ENCODE results near the gene CLSTN1. TPM values are rescaled to one million over a fixed set of nuclear protein-coding genes. Genes with fewer than 3 reads are reported as not detected.

CLSTN1 gene
- total RNA-seq, 1 experiment from 2014 or later = 100 TPM

- Histone ChIP-seq H3K23ac (ENCODE audit: insufficient read length, low read depth, low read length) (no peak overlapping the region), H3K27me3 (ENCODE audit: insufficient read depth, low read length) (no peaks in the 10 kb centered on the region), H3K9ac (ENCODE audit: extremely low read depth, insufficient read length, low read length) (no peak overlapping the region), H3K18ac (ENCODE audit: insufficient read length, low read depth, low read length) (no peak overlapping the region), H3K79me1 (ENCODE audit: insufficient read depth, low read depth, low read length, poor library complexity, severe bottlenecking) (no peaks in the 10 kb centered on the region), H4K91ac (ENCODE audit: insufficient read length, low read depth, low read length) (no peak overlapping the region), H2BK15ac (ENCODE audit: low read depth, low read length) (no peak overlapping the region), H2AK5ac (ENCODE audit: insufficient read length, low read length) (no peak overlapping the region), H3K23me2 (ENCODE audit: insufficient read length, low read depth, low read length, poor library complexity, severe bottlenecking) (no peaks in the 10 kb centered on the region), H2BK12ac (ENCODE audit: insufficient read length, low read depth, low read length) (no peak overlapping the region), H2BK20ac (ENCODE audit: low read depth, low read length, poor library complexity, severe bottlenecking) (no peak overlapping the region), H4K8ac (replicated peaks; ENCODE audit: insufficient read length, low read depth, low read length) (no peak overlapping the region), H3K4me2 (ENCODE audit: insufficient read depth, insufficient read length, low read length) (no peak overlapping the region), H2AFZ (ENCODE audit: low read length) (no peak overlapping the region), H3K4ac (ENCODE audit: low read depth, low read length) (no peak overlapping the region), H3T11ph (ENCODE audit: low read length) (no peak overlapping the region), H4K5ac (ENCODE audit: insufficient read length, low read depth, low read length) (no peak overlapping the region), H3K4me1 (ENCODE audit: insufficient read depth, low read length) (no peaks in the 10 kb centered on the region; the same call in 1 of the 2 replicates), H3K79me2 (ENCODE audit: insufficient read depth, low read length) (no peaks in the 10 kb centered on the region), H4K20me1 (ENCODE audit: control insufficient read depth, insufficient read depth, insufficient read length) (no peaks in the 10 kb centered on the region), H2BK120ac (ENCODE audit: low read depth, low read length, poor library complexity, severe bottlenecking) (no peak overlapping the region), H3K56ac (ENCODE audit: insufficient read length, low read depth, low read length) (no peak overlapping the region), H2BK5ac (ENCODE audit: insufficient read length, low read length) (no peak overlapping the region), H3K14ac (ENCODE audit: insufficient read depth, low read length) (no peak overlapping the region), H3K27ac (ENCODE audit: insufficient read length, low read depth, low read length) (no peak overlapping the region), H3K9me3 (ENCODE audit: control insufficient read depth, low read depth, low read length) (no peaks in the 10 kb centered on the region)
- H3K27me3 Mint-ChIP-seq (ENCODE audit: low read depth) = no peaks in the 10 kb centered on the region
- no CpG with 5 or more reads among the region's 9 CpGs for WGBS (ENCODE audit: extremely low coverage, insufficient read length, low lambda C conversion rate)
- peaks cover 17 to 23% of the 10 kb centered on the region in 2 experiments for H3K4me1 Mint-ChIP-seq
- no peaks in the 10 kb centered on the region for H3K9me3 Mint-ChIP-seq
- H3K4me3 Mint-ChIP-seq = no peak overlapping the region
- H3K27ac Mint-ChIP-seq = no peak overlapping the region
- TF ChIP-seq CTCF (conservative IDR thresholded peaks at IDR 0.05) = no peak
- peaks cover 2 to 11% (median 11%) of the 10 kb centered on the region in 3 experiments; a peak in 3 of 7 replicates for H3K36me3 Mint-ChIP-seq (ENCODE audit: insufficient read depth in 1 of 3, low read depth in 3 of 3)
- DNase-seq = no peak
Measured at GRCh38 chr1:9711466-9712020, 112.2 kb downstream of the CLSTN1 start.
